Measurements from ENCODE around the gene HECTD3. TPM values are rescaled to one million over a fixed set of nuclear protein-coding genes. Genes with fewer than 3 reads are reported as not detected.
"Not testable (repeated sequence)": the region's sequence is repeated elsewhere in the genome, so short reads cannot be mapped to it uniquely, and the experiment has no call there.

The HECTD3 gene
- total and polyA plus RNA-seq, 8 donors, result 15.6 to 104 (median 28.8) TPM

GRCh38 chr1:45002650-45003645 is 8.2 kb downstream of the HECTD3 start:
- Histone ChIP-seq H3K27me3 (no peaks in the 10 kb centered on the region), H3K27ac (no peak overlapping the region), H3K4me1 (no peaks in the 10 kb centered on the region), H3K36me3 (peaks cover 60 to 67% (median 65%) of the 10 kb centered on the region in 4 donors), H3K4me3 (no peak overlapping the region), H3K9me3 (no peaks in the 10 kb centered on the region)
- peak in 1 of 2 donors; percentile 25 for DNase-seq
- TF ChIP-seq EP300 (IDR thresholded peaks at IDR 0.05), result no peak
- TF ChIP-seq POLR2A (IDR thresholded peaks at IDR 0.05), result no peak
- TF ChIP-seq CTCF (IDR thresholded peaks at IDR 0.05), result no peak
- no peak for TF ChIP-seq POLR2AphosphoS5 (IDR thresholded peaks at IDR 0.05)
- intact Hi-C loops (cut with DNase I; ENCODE audit: low total_unique reads), result loop anchor here (10.0 kb wide), 1 partner anchor 168 kb away; no protein-coding TSS in a partner anchor
- WGBS, 5 donors, result 87 to 91% (median 88%) methylated on average over 15 to 17 of the region's 17 CpGs

GRCh38 chr1:45001576-45001975 is 9.5 kb downstream of the HECTD3 start:
- H3K4me1 ChIP-seq, H3K4me3 ChIP-seq, H3K27ac ChIP-seq, H3K9me3 ChIP-seq, DNase-seq, H3K27me3 ChIP-seq: not testable (repeated sequence)
- 85 to 90% (median 88%) methylated on average over 8 of the region's 8 CpGs for WGBS, 5 donors
- H3K36me3 ChIP-seq, result peaks cover 46 to 53% (median 51%) of the 10 kb centered on the region in 4 donors
- intact Hi-C loops (cut with DNase I; ENCODE audit: low total_unique reads), result loop anchor here (10.0 kb wide), 1 partner anchor 167 kb away; no protein-coding TSS in a partner anchor

GRCh38 chr1:45001011-45001481 is 10.1 kb downstream of the HECTD3 start:
- Histone ChIP-seq H3K9me3 (no peaks in the 10 kb centered on the region), H3K27me3 (no peaks in the 10 kb centered on the region), H3K36me3 (peaks cover 42 to 48% (median 46%) of the 10 kb centered on the region in 4 donors), H3K4me1 (no peaks in the 10 kb centered on the region), H3K27ac (no peak overlapping the region), H3K4me3 (no peak overlapping the region)
- intact Hi-C loops (cut with DNase I; ENCODE audit: low total_unique reads), result loop anchor here (10.0 kb wide), 1 partner anchor 166 kb away; no protein-coding TSS in a partner anchor
- no peak for TF ChIP-seq EP300 (IDR thresholded peaks at IDR 0.05)
- TF ChIP-seq CTCF (IDR thresholded peaks at IDR 0.05), result no peak
- no peak for TF ChIP-seq POLR2AphosphoS5 (IDR thresholded peaks at IDR 0.05)
- no peak for TF ChIP-seq POLR2A (IDR thresholded peaks at IDR 0.05)
- WGBS, 5 donors, result 46 to 68% (median 50%) methylated on average over 7 of the region's 7 CpGs
- peak; percentile 22 to 43 for DNase-seq

GRCh38 chr1:44999232-44999631 is 11.9 kb downstream of the HECTD3 start:
- H3K27me3 ChIP-seq, result no peaks in the 10 kb centered on the region
- intact Hi-C loops (cut with DNase I; ENCODE audit: low total_unique reads), result no loop called here
- no peaks in the 10 kb centered on the region for H3K4me1 ChIP-seq
- H3K27ac ChIP-seq, result no peak overlapping the region
- no peaks in the 10 kb centered on the region for H3K9me3 ChIP-seq
- no peak overlapping the region for H3K4me3 ChIP-seq
- TF ChIP-seq EP300 (IDR thresholded peaks at IDR 0.05) (no peak), POLR2AphosphoS5 (IDR thresholded peaks at IDR 0.05) (no peak), CTCF (IDR thresholded peaks at IDR 0.05) (no peak), POLR2A (IDR thresholded peaks at IDR 0.05) (no peak)
- peaks cover 24 to 29% (median 27%) of the 10 kb centered on the region in 4 donors for H3K36me3 ChIP-seq
- DNase-seq, result no peak
- WGBS, 5 donors, result 76 to 84% (median 78%) methylated on average over 3 of the region's 3 CpGs

All from stomach (tissue), 9 donors.